Measurements from ENCODE around the gene TMEM219. TPM values are rescaled to one million over a fixed set of nuclear protein-coding genes. Genes with fewer than 3 reads are reported as not detected.

Gene TMEM219
- total RNA-seq, 1 donor from 2014 or later = 49.8 TPM

- DNase-seq (ENCODE audit: low read depth) (no peak), FAIRE-seq (no peak)
- no peaks in the 10 kb centered on the region for H3K27me3 ChIP-seq (ENCODE audit: control insufficient read depth, insufficient read depth, low read length)
- peaks cover 21% of the 10 kb centered on the region for H3K36me3 ChIP-seq (ENCODE audit: control insufficient read depth, insufficient read depth, low read length)
- peak overlapping the region; percentile 96 for H3K4me3 ChIP-seq (ENCODE audit: low read depth, low read length)
- TF ChIP-seq, protein P1, sequence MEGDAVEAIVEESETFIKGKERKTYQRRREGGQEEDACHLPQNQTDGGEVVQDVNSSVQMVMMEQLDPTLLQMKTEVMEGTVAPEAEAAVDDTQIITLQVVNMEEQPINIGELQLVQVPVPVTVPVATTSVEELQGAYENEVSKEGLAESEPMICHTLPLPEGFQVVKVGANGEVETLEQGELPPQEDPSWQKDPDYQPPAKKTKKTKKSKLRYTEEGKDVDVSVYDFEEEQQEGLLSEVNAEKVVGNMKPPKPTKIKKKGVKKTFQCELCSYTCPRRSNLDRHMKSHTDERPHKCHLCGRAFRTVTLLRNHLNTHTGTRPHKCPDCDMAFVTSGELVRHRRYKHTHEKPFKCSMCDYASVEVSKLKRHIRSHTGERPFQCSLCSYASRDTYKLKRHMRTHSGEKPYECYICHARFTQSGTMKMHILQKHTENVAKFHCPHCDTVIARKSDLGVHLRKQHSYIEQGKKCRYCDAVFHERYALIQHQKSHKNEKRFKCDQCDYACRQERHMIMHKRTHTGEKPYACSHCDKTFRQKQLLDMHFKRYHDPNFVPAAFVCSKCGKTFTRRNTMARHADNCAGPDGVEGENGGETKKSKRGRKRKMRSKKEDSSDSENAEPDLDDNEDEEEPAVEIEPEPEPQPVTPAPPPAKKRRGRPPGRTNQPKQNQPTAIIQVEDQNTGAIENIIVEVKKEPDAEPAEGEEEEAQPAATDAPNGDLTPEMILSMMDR (IDR thresholded peaks at IDR 0.05; ENCODE audit: insufficient read depth, low read length, severe bottlenecking) = no peak
Measured at GRCh38 chr16:29975134-29975538, 13.3 kb downstream of the TMEM219 start.

DNA sequence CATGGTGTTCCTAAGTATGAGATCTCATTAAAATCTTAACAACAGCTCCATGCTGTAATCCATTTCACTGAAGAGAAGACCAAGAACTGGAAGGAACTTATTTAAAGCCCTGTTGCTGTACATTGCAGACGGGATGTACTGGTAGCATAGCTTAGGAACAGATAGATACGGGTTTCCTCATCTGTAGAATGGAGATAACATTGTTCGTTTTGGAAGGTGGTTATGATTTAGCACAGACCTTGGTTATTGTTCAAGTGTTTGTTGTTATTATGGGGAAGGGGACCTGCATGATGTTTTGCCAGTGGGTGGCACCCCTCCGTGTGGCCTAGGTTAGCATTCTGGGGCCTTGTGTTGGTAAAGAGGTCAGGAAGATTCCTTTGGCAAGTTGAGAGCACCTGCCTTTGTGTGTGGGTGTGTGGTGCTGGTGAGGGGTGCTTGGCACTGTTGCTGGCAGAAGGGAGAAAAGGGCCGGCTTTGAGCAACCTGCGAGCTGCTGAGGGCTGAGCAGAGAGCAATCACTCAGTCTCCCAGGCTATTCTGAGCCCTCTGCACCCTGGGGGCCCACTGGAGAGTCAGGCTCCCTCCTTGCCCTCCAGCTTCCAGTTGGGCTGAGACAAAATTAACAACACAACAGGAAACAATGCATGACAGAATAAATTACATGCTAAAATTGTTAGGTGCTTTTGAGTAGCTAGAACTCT lies 14.1 kb downstream of the TMEM219 start:
- TF ChIP-seq, protein P1 (IDR thresholded peaks at IDR 0.05; ENCODE audit: insufficient read depth, low read length, severe bottlenecking) = no peak
- no peak overlapping the region for H3K4me3 ChIP-seq (ENCODE audit: low read depth, low read length)
- FAIRE-seq = no peak
- H3K27me3 ChIP-seq (ENCODE audit: control insufficient read depth, insufficient read depth, low read length) = no peaks in the 10 kb centered on the region
- DNase-seq (ENCODE audit: low read depth) = no peak
- peaks cover 22% of the 10 kb centered on the region for H3K36me3 ChIP-seq (ENCODE audit: control insufficient read depth, insufficient read depth, low read length)

GRCh38 chr16:29977063-29977825 lies 15.4 kb downstream of the TMEM219 start:
- TF ChIP-seq, protein P1 (IDR thresholded peaks at IDR 0.05; ENCODE audit: insufficient read depth, low read length, severe bottlenecking) = no peak
- no peak for DNase-seq (ENCODE audit: low read depth)
- FAIRE-seq = no peak
- peaks cover 25% of the 10 kb centered on the region for H3K36me3 ChIP-seq (ENCODE audit: control insufficient read depth, insufficient read depth, low read length)
- H3K4me3 ChIP-seq (ENCODE audit: low read depth, low read length) = no peak overlapping the region
- H3K27me3 ChIP-seq (ENCODE audit: control insufficient read depth, insufficient read depth, low read length) = no peaks in the 10 kb centered on the region

GRCh38 chr16:29978081-29978480 lies 16.2 kb downstream of the TMEM219 start:
- no peak overlapping the region for H3K4me3 ChIP-seq (ENCODE audit: low read depth, low read length)
- TF ChIP-seq, protein P1 (IDR thresholded peaks at IDR 0.05; ENCODE audit: insufficient read depth, low read length, severe bottlenecking) = no peak

GRCh38 chr16:29978564-29979270 lies 16.8 kb downstream of the TMEM219 start:
- peaks cover 35% of the 10 kb centered on the region for H3K36me3 ChIP-seq (ENCODE audit: control insufficient read depth, insufficient read depth, low read length)
- no peak for FAIRE-seq
- DNase-seq (ENCODE audit: low read depth) = no peak

More at GRCh38 chr16:29978081-29978480, 16.2 kb downstream of the TMEM219 start:
- peaks cover 30% of the 10 kb centered on the region for H3K36me3 ChIP-seq (ENCODE audit: control insufficient read depth, insufficient read depth, low read length)
- DNase-seq (ENCODE audit: low read depth) (no peak), FAIRE-seq (no peak)
- H3K27me3 ChIP-seq (ENCODE audit: control insufficient read depth, insufficient read depth, low read length) = no peaks in the 10 kb centered on the region

More at GRCh38 chr16:29978564-29979270, 16.8 kb downstream of the TMEM219 start:
- Histone ChIP-seq H3K27me3 (ENCODE audit: control insufficient read depth, insufficient read depth, low read length) (no peaks in the 10 kb centered on the region), H3K4me3 (ENCODE audit: low read depth, low read length) (no peak overlapping the region)
- TF ChIP-seq, protein P1 (IDR thresholded peaks at IDR 0.05; ENCODE audit: insufficient read depth, low read length, severe bottlenecking) = no peak

Measured in bronchial epithelial cell (primary cell).